Osteocyte (in vitro differentiated cells): ENCODE measurements around the gene FTO. TPM values are rescaled to one million over a fixed set of nuclear protein-coding genes. Genes with fewer than 3 reads are reported as not detected.

Experiments used
- DNase-seq: peaks from one replicate; pipeline ENCODE4 v3.0.0; 2021; ENCODE audit warnings: mixed read lengths; ENCODE audit not compliant: unreplicated experiment; ENCODE audit errors: extremely low spot score
- H3K27ac Mint-ChIP-seq: one replicate; pipeline ENCODE4 v1.8.0; 2021; ENCODE audit warnings: mild to moderate bottlenecking, mixed read lengths; ENCODE audit not compliant: unreplicated experiment
- H3K27me3 Mint-ChIP-seq: one replicate; pipeline ENCODE4 v1.8.0; 2021; ENCODE audit warnings: mixed read lengths; ENCODE audit not compliant: unreplicated experiment
- H3K36me3 Mint-ChIP-seq: one replicate; pipeline ENCODE4 v1.8.0; 2021; ENCODE audit warnings: mixed read lengths; ENCODE audit not compliant: unreplicated experiment
- H3K4me1 Mint-ChIP-seq: one replicate; pipeline ENCODE4 v1.8.0; 2021; ENCODE audit warnings: mixed read lengths; ENCODE audit not compliant: unreplicated experiment
- H3K4me3 Mint-ChIP-seq: one replicate; pipeline ENCODE4 v1.8.0; 2021; ENCODE audit warnings: mild to moderate bottlenecking, moderate library complexity, mixed read lengths; ENCODE audit not compliant: unreplicated experiment
- H3K9me3 Mint-ChIP-seq: one replicate; pipeline ENCODE4 v1.8.0; 2021; ENCODE audit warnings: mixed read lengths; ENCODE audit not compliant: unreplicated experiment
- CTCF ChIP-seq: fragments of 200-600 bp; sonication (generic); IDR thresholded peaks from 2 replicates; pipeline ENCODE4 v1.5.0; 2021; ENCODE audit warnings: antibody characterized with exemption, mild to moderate bottlenecking, moderate library complexity
- total RNA-seq: library from RNA; stranded (reverse); gene quantifications from 2 replicates; pipeline ENCODE4 v1.2.1, GENCODE V29; 2021

Gene FTO
- total RNA-seq, 1 donor from 2014 or later, result 108 TPM

- TF ChIP-seq CTCF, result no peak
- DNase-seq, result no peak
- Mint-ChIP-seq H3K27ac (no peak overlapping the region), H3K9me3 (no peaks in the 10 kb centered on the region), H3K36me3 (no peaks in the 10 kb centered on the region), H3K4me3 (no peak overlapping the region), H3K27me3 (peaks cover 23% of the 10 kb centered on the region), H3K4me1 (no peaks in the 10 kb centered on the region)
Observed at GRCh38 chr16:54164789-54165173, 460.8 kb downstream of the FTO start.

GRCh38 chr16:54165174-54165911 lies 461.4 kb downstream of the FTO start:
- no peak for DNase-seq

GRCh38 chr16:54165912-54166865 lies 462.2 kb downstream of the FTO start:
- peaks cover 32% of the 10 kb centered on the region for H3K27me3 Mint-ChIP-seq
- DNase-seq, result no peak
- no peak overlapping the region for H3K27ac Mint-ChIP-seq
- H3K36me3 Mint-ChIP-seq, result no peaks in the 10 kb centered on the region
- H3K9me3 Mint-ChIP-seq, result no peaks in the 10 kb centered on the region
- H3K4me1 Mint-ChIP-seq, result no peaks in the 10 kb centered on the region
- no peak overlapping the region for H3K4me3 Mint-ChIP-seq
- no peak for TF ChIP-seq CTCF

More at GRCh38 chr16:54165174-54165911, 461.4 kb downstream of the FTO start:
- Mint-ChIP-seq H3K27ac (no peak overlapping the region), H3K36me3 (no peaks in the 10 kb centered on the region), H3K4me3 (no peak overlapping the region), H3K9me3 (no peaks in the 10 kb centered on the region), H3K4me1 (no peaks in the 10 kb centered on the region), H3K27me3 (peaks cover 24% of the 10 kb centered on the region)
- no peak for TF ChIP-seq CTCF

GRCh38 chr16:54169112-54169511 lies 465.2 kb downstream of the FTO start:
- Mint-ChIP-seq H3K4me1 (peaks cover 2% of the 10 kb centered on the region), H3K9me3 (no peaks in the 10 kb centered on the region), H3K36me3 (no peaks in the 10 kb centered on the region), H3K27ac (no peak overlapping the region), H3K27me3 (peaks cover 61% of the 10 kb centered on the region), H3K4me3 (no peak overlapping the region)
- no peak for DNase-seq
- TF ChIP-seq CTCF, result no peak
